Prostate gland (tissue), 2 donors: ENCODE results near the gene SEMA3G. TPM values are rescaled to one million over a fixed set of nuclear protein-coding genes. Genes with fewer than 3 reads are reported as not detected.

ENCODE experiments used
- DNase-seq: peaks from one replicate; pipeline ENCODE4 v3.0.0-alpha.2; 2019; ENCODE audit warnings: low spot score
- H3K27ac ChIP-seq, 2 donors: fragments of 200-600 bp; sonication (generic); 2 replicates each; pipeline ENCODE4 v1.5.1; 2017 to 2019
- H3K27me3 ChIP-seq: fragments of 200-600 bp; sonication (generic); replicated peaks from 2 replicates; pipeline ENCODE4 v1.5.1; 2019; ENCODE audit not compliant: insufficient read depth
- H3K36me3 ChIP-seq, 2 donors: fragments of 200-600 bp; sonication (generic); 1 replicate in 1 of 2; 2 replicates in 1 of 2; pipeline versions ENCODE4 v1.5.1 to v1.8.1; 2017 to 2019
- H3K4me1 ChIP-seq: fragments of 200-600 bp; sonication (generic); replicated peaks from 2 replicates; pipeline ENCODE4 v1.5.1; 2019
- H3K4me3 ChIP-seq, 2 donors: fragments of 200-600 bp; sonication (generic); 2 replicates each; pipeline ENCODE4 v1.5.1; 2017 to 2019
- H3K9me3 ChIP-seq: fragments of 200-600 bp; sonication (generic); 2 replicates; pipeline ENCODE4 v1.5.1; 2017
- POLR2A ChIP-seq: fragments of 450-650 bp; IDR thresholded peaks from one replicate; pipeline ENCODE4 v1.6.1; 2016; ENCODE audit warnings: antibody characterized with exemption, mild to moderate bottlenecking
- POLR2AphosphoS5 ChIP-seq: sonication (generic); formaldehyde crosslinking; IDR thresholded peaks from one replicate; pipeline ENCODE4 v1.6.1; 2017; ENCODE audit warnings: antibody characterized with exemption
- WGBS: methylation state at CpG from one replicate; pipeline ENCODE4 v1.1.5; 2018; 5-methylcytosine and 5-hydroxymethylcytosine counted together
- intact Hi-C: fragments of 100-400 bp; cut with DNase I; formaldehyde crosslinking; loops from one replicate; pipeline ENCODE4 v1.14.2; 2022
- total RNA-seq, 2 donors: library from RNA; depleted of rRNA; stranded (reverse); fragments of >200 nt; gene quantifications; one replicate each; pipeline ENCODE4 v1.1.0, GENCODE V29; 2016
- TF ChIP-seq, protein P1 (sequence below), 4 experiments: fragments of 200-600 bp in 2 of 4; fragments of 450-650 bp in 2 of 4; sonication (generic) in 2 of 4; IDR thresholded peaks; 1 replicate in 3 of 4; 2 replicates in 1 of 4; pipeline ENCODE4 v1.5.1; 2016 to 2019; ENCODE audit warnings: antibody characterized with exemption in 4 of 4, mild to moderate bottlenecking in 2 of 4, moderate library complexity in 2 of 4

The SEMA3G gene
- total RNA-seq, 2 donors from 2014 or later = 3.5 to 7.6 TPM

GRCh38 chr3:52439426-52440248, 5.3 kb downstream of the SEMA3G start:
- 88% methylated on average over 14 of the region's 16 CpGs for WGBS
- intact Hi-C loops = no loop called here
- Histone ChIP-seq H3K4me1 (no peaks in the 10 kb centered on the region), H3K4me3 (no peak overlapping the region), H3K36me3 (no peaks in the 10 kb centered on the region), H3K27ac (no peak overlapping the region), H3K27me3 (no peaks in the 10 kb centered on the region), H3K9me3 (no peaks in the 10 kb centered on the region)
- TF ChIP-seq POLR2A (no peak), POLR2AphosphoS5 (no peak)
- TF ChIP-seq, protein P1, sequence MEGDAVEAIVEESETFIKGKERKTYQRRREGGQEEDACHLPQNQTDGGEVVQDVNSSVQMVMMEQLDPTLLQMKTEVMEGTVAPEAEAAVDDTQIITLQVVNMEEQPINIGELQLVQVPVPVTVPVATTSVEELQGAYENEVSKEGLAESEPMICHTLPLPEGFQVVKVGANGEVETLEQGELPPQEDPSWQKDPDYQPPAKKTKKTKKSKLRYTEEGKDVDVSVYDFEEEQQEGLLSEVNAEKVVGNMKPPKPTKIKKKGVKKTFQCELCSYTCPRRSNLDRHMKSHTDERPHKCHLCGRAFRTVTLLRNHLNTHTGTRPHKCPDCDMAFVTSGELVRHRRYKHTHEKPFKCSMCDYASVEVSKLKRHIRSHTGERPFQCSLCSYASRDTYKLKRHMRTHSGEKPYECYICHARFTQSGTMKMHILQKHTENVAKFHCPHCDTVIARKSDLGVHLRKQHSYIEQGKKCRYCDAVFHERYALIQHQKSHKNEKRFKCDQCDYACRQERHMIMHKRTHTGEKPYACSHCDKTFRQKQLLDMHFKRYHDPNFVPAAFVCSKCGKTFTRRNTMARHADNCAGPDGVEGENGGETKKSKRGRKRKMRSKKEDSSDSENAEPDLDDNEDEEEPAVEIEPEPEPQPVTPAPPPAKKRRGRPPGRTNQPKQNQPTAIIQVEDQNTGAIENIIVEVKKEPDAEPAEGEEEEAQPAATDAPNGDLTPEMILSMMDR (IDR thresholded peaks at IDR 0.05) = no peak
- DNase-seq = no peak

DNA sequence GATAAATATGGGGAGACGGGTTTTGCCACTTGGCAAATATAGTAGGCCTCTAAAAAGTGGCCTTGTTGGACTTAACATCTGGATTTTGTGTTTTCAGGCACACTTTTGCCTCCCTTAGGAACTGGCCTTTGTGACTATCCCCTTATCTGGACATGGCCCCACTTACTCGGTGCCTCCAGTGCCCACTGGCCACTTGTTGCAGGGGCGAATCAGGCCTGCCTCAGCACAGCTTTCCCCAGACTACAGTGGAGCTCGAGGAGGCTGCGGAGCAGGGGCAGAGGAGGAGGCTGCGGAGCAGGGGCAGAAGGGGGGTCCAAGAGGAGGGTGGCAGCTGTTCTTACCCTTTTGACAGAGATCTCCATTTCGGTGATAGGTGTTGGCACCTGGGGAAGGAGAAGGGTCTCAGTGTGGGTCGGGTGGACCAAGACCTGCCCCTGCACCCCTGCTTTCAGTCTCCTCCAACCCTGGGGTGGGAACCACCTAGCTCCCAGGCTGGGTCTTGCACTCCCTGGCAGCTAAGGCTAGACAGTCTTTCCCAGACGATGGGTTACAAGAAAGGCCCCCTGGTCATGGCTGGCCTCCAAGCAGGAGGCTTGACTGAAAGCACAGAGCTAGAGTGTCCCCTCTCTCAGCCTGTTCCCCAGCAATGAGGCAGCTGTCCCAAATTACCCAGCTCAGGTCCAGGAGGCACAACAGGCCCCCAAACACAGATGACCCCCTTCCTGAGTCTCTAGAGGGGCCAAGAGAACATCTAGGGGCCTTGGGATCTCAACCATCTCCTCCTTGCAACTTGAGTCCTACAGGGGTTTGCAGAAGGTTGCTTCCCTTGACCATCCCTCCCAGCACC, 6.1 kb downstream of the SEMA3G start:
- no peaks in the 10 kb centered on the region for H3K36me3 ChIP-seq
- WGBS = 87% methylated on average over 9 of the region's 9 CpGs
- no peaks in the 10 kb centered on the region for H3K9me3 ChIP-seq
- DNase-seq = no peak
- no peak overlapping the region for H3K27ac ChIP-seq
- intact Hi-C loops = no loop called here
- no peak overlapping the region for H3K4me3 ChIP-seq
- TF ChIP-seq POLR2AphosphoS5 (no peak), POLR2A (no peak)
- TF ChIP-seq, protein P1 (IDR thresholded peaks at IDR 0.05) = no peak
- no peaks in the 10 kb centered on the region for H3K4me1 ChIP-seq
- no peaks in the 10 kb centered on the region for H3K27me3 ChIP-seq

DNA sequence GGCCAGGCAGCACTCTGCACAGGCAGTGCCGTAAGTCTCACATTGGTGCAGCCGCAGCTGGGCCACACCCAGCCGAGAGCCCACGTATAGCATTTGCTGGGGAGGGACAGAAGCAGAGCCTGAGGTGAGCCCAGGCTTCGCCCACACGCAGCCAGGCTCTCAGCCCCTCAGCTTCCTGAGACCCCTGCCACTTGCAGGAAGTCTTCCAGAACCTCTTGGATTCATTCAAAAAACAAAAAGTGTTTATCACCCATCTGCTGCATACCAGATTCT, 6.9 kb downstream of the SEMA3G start:
- intact Hi-C loops = no loop called here
- 60% methylated on average over 6 of the region's 6 CpGs for WGBS
- H3K4me3 ChIP-seq = no peak overlapping the region
- no peak for DNase-seq
- TF ChIP-seq, protein P1 (IDR thresholded peaks at IDR 0.05) = no peak
- no peak overlapping the region for H3K27ac ChIP-seq
- H3K4me1 ChIP-seq = no peaks in the 10 kb centered on the region
- no peaks in the 10 kb centered on the region for H3K36me3 ChIP-seq
- no peaks in the 10 kb centered on the region for H3K27me3 ChIP-seq
- H3K9me3 ChIP-seq = no peaks in the 10 kb centered on the region

- TF ChIP-seq, protein P1 (IDR thresholded peaks at IDR 0.05) = no peak
- peak; percentile 28 for TF ChIP-seq POLR2AphosphoS5
- no peaks in the 10 kb centered on the region for H3K9me3 ChIP-seq
- intact Hi-C loops = no loop called here
- H3K27me3 ChIP-seq = no peaks in the 10 kb centered on the region
- H3K4me1 ChIP-seq = no peaks in the 10 kb centered on the region
- no peak overlapping the region for H3K4me3 ChIP-seq
- H3K36me3 ChIP-seq = no peaks in the 10 kb centered on the region
- DNase-seq = peak; percentile 27
- 58% methylated on average over 14 of the region's 15 CpGs for WGBS
- no peak overlapping the region for H3K27ac ChIP-seq
Observed at GRCh38 chr3:52437326-52438103, 7.4 kb downstream of the SEMA3G start.
